Activated CD4-positive, CD25-positive, alpha-beta regulatory T cell treated with anti-CD3 and anti-CD28 coated beads, Interleukin-2, amount 50 U/mL, for 72 hours (primary cell): ENCODE data around the gene PILRB.
"Not testable (repeated sequence)": the region's sequence is repeated elsewhere in the genome, so short reads cannot be mapped to it uniquely, and the experiment has no call there.

Experiments used
- DNase-seq: peaks from one replicate; pipeline ENCODE4 v3.0.0; 2021

PILRB gene

GRCh38 chr7:100358027-100358856 is at the start of gene PILRB:
Gene PILRB (plus strand): TSS chr7:100358117. CDS start chr7:100358303, 186 bp downstream.
- no peak for DNase-seq

- DNase-seq, result not testable (repeated sequence)
Observed at GRCh38 chr7:100318329-100318728, 39.6 kb upstream of the PILRB start.

DNA sequence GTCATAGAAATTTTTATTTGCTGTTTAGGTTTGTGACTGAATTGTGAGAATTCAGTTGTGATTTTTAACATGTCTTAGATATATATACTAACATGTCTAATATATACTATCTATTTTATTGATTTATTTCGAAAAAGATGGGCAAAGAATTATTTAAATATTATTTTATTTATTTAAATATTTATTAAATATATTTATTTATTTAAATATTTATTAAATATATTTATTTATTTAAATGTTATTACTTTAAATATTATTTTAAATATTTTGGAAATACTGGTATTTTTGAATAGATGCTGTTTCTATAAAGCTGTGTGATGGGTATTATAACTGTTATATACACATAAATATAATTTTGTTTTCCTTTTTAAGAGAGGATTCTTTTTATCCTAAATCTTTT is 36.3 kb upstream of the PILRB start:
- not testable (repeated sequence) for DNase-seq

DNA sequence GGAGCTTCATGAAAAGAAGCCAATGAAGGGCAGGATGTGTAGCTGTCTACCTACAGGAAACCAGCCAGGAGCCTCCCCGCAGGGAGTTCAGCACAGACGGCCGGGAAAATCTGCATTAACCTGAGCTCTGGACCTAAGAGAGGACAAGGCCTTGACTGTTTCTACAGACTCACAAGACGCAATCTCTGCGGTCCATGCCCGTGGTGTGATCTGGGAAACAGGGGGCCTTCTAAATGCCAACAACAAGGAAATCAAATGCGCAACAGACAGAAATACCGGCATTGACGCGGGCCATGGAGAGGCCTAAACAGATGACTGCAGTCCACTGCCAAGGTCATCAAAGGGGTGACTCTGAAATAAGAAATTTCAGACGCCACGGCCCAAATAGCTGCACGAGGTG is 33.7 kb upstream of the PILRB start:
- DNase-seq, result not testable (repeated sequence)

DNA sequence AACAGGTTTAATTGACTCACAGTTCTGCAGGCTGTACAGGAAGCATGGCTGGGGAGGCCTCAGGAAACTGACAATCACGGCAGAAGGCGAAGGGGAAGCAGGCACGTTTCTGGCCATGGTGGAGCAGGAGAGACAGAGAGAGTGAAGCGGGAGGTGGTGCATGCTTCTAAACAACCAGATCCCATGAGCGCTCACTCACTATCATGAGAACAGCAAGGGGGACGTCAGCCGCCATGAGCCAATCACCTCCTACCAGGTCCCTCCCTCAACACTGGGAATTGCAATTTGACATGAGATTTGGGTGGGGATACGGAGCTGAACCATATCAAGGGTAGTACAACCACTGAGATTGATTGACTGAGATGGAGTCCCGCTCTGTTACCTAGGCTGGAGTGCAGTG is 32.2 kb upstream of the PILRB start:
- not testable (repeated sequence) for DNase-seq

DNA sequence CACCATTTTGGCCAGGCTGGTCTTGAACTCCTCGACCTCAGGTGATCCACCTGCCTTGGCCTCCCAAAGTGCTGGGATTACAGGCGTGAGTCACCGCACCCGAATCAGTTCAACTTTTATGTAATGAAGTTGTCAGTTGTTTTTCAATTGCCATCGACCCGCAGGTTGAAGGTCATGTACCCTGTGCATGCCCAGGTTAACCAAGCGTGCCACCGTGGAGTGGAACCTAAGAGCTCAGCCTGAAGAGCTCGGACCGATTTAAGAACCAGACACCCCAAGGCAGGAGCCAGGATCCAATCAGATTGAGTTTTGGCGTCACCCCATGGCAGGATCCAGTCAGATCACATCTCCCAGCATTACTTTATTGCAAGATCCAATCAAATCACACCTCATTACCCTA is 31.0 kb upstream of the PILRB start:
- DNase-seq, result not testable (repeated sequence)

DNA sequence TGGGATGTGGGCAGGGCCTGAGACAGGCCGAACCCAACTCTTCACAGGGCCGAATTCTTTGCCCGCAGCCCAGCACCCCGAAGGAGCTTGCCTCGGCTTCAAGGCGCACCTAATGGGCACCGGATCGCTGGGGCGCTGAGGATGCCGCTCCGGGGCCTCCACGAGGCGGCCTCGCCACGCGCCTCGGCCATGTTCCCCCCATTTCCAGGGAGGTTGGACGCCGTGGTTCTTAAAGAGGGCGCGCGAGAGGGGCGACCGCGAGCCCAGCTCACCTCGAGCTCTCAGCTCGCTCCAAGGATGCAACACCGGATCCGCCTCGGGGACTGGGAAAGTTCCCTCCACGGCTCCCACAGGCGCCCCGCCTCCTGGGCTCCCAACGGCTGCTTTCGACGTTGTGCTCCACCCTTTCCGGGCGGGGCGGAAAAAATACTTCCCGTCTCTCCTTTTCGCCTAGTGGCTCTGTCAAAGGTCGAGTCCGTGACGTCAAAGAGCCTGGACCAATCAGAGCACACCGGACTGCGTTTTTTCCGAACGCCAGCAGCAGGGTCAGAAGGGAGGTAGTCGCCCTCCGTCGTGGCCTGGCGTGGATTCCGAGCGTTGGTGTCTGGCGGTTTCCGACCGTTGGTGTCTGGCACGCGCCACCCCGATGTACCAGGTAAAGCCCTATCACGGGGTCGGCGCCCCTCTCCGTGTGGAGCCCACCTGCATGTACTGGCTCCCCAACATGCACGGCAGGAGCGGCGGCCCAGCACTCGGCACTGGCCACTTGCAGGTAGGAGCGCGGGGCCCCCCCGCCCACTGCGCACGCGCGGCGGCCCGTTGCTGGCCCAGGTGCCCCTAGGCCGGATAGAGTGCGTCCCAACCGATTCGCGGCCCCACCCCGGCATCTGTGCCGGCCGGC is 22.1 kb upstream of the PILRB start:
- peak; percentile 87 for DNase-seq

DNA sequence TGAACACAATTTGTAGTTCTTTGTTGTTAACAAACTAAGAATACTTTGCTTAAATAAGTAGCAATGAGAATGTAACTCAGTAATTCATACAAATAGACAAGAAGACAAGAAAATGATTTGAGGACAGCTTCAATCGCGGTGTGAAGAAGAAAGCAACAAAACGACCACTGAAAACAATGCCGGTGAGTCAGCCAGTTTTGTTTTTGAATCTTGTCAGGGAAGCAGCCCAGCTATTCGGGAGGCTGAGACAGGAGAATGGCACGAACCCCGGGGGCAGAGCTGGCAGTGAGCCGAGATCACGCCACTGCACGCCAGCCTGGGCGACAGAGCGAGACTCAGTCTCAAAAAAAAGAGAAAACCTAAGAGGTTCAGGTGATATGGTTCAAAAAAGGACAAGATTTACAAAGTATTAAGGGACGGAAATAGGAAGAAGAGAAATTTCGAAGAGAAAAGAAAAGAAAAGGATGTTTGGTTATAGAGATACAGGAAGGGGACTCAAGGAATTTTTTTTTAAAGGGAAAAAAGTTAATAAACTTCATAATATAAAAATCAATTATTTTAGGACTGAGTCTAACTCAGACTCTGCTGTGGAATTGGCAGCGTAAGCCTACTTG is 19.7 kb upstream of the PILRB start:
- not testable (repeated sequence) for DNase-seq

DNA sequence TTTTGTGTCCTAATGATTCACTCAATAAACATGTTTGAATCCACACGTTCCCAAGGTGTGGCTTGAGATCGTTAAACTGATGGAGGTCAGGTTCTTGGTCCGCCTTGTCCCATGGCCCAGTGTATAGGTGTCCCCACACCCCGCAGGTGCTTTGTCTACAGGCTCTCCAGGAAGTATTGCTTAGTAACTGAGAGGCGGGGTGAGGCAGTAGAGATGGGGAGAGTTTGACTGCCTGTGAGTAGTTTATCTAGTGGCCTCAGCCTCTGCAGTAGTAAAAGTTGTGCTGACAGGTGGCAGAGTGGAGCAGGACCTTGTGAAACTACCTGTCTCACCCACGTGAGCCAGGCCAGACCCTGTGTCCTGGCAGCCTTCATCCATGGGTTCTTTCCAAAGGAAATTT is 16.6 kb upstream of the PILRB start:
- peak; percentile 8 for DNase-seq

DNA sequence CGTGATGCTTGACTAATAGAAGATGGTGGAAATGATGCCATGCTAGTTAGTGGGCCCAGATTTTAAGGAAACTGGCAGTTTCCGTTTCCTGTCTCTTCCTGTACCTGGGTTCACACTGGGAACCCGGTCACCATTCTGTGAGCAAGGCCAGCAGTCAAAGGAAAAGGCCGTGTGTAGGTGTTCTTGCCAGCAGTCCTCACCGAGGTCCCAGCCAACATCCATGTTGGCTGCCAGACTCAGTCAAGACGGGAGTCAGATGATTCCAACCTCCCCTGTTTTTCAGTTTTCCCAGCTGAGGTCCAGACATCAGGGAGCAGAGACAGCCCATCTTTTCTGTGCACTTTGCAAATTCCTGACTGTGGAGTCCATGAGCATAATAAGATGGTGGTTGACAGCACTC is 15.2 kb upstream of the PILRB start:
- DNase-seq, result no peak

DNA sequence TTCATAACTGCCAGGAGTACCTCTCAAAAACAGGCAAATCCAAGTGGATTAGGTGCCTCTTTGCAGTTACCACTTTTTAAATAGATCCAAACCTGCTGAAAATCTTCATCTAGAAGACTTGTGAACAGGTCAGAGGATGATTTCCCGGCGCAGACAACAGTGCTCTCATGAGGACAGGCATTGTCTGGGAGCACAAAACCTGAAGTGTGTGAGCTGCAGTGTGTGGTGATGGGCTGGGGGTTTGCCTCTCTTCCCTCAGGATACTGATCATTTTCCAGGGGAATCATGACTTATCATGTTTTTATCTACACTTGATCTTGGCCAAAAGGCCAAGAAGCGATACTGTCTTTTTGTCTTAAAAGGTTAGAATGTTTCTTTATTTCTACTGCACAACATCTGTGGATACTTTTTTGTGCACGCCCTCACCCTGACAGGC is 13.8 kb upstream of the PILRB start:
- DNase-seq, result not testable (repeated sequence)

DNA sequence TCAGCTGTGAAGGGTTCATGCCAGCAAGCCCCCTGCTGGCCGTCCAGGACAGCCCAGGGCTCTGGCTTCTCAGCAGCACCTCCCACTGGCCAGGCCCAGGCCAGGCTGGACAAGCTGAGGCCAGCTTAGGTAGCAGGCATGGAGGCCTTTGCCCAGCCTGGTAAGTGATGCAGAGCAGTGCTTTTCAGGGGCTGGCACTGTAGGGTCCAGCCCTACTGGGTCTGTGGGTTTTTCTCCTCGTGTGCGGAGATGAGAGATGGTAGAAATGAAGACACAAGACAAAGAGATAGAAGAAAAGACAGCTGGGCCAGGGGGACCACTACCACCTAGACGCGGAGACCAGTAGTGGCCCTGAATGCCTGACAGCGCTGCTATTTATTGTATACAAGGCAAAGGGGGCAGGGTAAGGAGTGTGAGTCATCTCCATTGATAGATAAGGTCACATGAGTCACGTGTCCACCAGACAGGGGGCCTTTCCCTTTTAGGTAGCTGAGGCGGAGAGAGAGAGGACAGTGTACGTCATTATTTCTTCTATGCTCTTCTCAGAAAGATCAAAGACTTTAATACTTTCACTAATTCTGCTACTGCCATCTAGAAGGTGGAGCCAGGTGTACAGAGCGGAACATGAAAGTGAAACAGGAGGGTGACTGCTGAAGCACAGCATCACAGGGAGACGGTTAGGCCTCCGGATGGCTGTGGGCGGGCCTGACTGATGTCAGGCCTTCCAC is 13.2 kb upstream of the PILRB start:
- peak; percentile 67 for DNase-seq

DNA sequence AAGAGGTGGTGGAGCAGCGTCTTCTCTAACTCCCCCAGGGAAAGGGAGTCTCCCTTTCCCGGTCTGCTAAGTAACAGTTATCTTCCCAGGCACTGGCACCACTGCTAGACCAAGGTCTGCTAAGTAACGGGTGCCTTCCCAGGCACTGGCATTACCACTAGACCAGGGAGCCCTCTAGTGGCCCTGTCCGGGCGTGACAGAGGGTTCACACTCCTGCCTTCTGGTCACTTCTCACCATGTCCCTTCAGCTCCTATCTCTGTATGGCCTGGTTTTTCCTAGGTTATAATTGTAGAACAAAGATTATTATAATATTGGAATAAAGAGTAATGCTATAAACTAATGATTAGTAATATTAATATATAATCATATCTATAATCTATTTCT is 12.6 kb upstream of the PILRB start:
- DNase-seq, result peak; percentile 71

GRCh38 chr7:100346921-100347320 is 11.0 kb upstream of the PILRB start:
- DNase-seq, result no peak

GRCh38 chr7:100348805-100349204 is 9.1 kb upstream of the PILRB start:
- DNase-seq, result no peak

DNA sequence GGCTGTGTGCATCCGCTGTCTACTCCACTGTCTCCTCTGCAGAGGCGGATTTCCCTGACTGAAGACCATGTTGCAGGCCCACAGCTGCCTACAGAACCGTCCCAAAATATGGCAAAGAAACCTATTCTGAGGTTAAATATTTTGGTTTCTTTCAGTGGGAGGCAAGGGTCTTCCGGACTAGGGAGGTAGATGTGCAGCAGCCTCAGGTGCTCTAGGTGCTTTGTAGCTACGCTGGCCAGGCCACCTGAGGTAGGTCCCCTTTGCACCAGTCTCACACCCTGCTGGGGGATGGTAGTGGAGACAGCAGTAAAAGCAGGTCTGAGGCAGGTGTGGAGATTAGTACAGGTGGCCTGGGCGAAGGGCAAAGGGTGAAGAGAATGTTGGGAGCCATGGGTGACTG is 8.2 kb upstream of the PILRB start:
- DNase-seq, result no peak

DNA sequence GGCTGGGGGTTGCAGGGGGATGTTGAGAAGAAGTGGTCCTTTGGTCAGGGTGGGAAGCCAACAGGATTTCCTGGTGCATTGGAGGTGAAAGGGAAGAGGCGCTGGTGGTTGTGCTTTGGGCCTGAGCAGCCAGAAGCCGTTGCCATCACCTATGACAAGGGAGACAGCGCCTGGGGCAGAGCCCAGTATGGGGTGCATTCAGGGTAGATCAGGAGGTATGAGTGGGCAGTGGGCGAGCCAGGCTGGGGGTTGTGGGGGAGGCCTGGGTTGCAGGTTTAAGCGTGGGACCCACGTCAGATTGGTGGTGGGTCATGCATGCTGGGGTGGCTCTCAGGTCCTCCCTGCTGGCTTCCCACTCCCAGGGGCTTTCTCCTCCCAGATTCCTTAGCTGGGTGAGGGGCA is 6.3 kb upstream of the PILRB start:
- DNase-seq, result no peak

GRCh38 chr7:100352230-100352781 is 5.6 kb upstream of the PILRB start:
- DNase-seq, result not testable (repeated sequence)

- no peak for DNase-seq
Observed at GRCh38 chr7:100352984-100353684, 4.8 kb upstream of the PILRB start.

GRCh38 chr7:100353685-100354330 is 4.1 kb upstream of the PILRB start:
- DNase-seq, result no peak

DNA sequence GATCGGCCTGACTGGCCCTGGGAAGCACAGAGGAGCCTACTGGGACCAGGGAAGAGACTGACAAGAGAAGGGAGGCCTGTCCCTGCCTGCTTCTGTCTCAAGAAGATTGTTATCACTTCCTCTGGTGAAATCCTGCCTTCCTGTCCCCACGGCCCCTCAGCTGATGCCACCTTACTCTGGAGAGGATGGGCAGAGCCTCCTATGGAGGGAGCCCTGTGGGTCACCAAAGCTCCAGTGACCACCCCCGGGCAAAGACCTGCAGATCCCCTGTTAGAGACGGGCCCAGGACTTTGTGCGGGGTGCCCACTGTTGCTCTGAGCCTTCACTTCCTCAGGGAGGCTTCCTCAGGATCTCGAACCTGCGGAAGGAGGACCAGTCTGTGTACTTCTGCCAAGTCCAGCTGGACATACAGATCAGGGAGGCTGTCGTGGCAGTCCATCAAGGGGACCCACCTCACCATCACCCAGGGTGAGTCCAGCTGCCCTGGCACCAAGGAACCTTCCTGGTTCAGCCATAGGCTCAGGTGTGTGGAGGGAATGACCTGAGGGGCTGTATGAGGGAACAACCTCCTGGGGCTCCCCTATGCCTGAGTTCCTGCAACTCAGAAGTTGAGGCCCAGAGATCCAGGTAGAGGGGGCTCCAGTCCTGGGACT is 1.4 kb upstream of the PILRB start:
- no peak for DNase-seq
